Ovary (tissue), 10 donors: Measurements from ENCODE around the gene TESPA1. TPM values are rescaled to one million over a fixed set of nuclear protein-coding genes. Genes with fewer than 3 reads are reported as not detected.

Experiments
- DNase-seq, 5 donors: peaks; one replicate each; pipeline ENCODE4 v3.0.0-alpha.2; 2019 to 2020
- H3K27ac ChIP-seq, 2 donors: fragments of 200-600 bp; one replicate each; pipeline versions ENCODE4 v1.5.1 to v1.8.0; 2019 to 2022
- H3K27me3 ChIP-seq: fragments of 200-600 bp; one replicate; pipeline ENCODE4 v1.8.0; 2022
- H3K36me3 ChIP-seq: fragments of 200-600 bp; sonication (generic); one replicate; pipeline ENCODE4 v1.5.1; 2019
- H3K4me1 ChIP-seq: one replicate; pipeline ENCODE4 v1.8.1; 2013; ENCODE audit warnings: mild to moderate bottlenecking, moderate library complexity; ENCODE audit not compliant: insufficient read depth
- H3K4me3 ChIP-seq: fragments of 200-600 bp; sonication (generic); one replicate; pipeline ENCODE4 v1.5.1; 2017
- H3K9me3 ChIP-seq, 2 donors: fragments of 200-600 bp in 1 of 2; sonication (generic) in 1 of 2; one replicate each; pipeline versions ENCODE4 v1.5.1 to v1.8.1; 2013 to 2019; ENCODE audit warnings: mild to moderate bottlenecking in 1 of 2, moderate library complexity in 1 of 2
- EP300 ChIP-seq: sonication (generic); formaldehyde crosslinking; IDR thresholded peaks from one replicate; pipeline ENCODE4 v1.6.1; 2017; ENCODE audit warnings: antibody characterized with exemption
- POLR2A ChIP-seq: fragments of 450-650 bp; IDR thresholded peaks from one replicate; pipeline ENCODE4 v1.6.1; 2017; ENCODE audit warnings: antibody characterized with exemption, mild to moderate bottlenecking, moderate library complexity
- WGBS, 3 donors: extraction: QIAGEN DNeasy Blood & Tissue Kit in 1 of 3; methylation state at CpG; one replicate each; pipeline versions ENCODE4 v1.1.5 to v1.1.7; 2013 to 2017; 5-methylcytosine and 5-hydroxymethylcytosine counted together
- intact Hi-C, 4 donors: fragments of 100-400 bp; cut with DNase I; formaldehyde crosslinking; loops; one replicate each; pipeline versions ENCODE4 v1.11.0 to v1.15.1; 2022 to 2023
- long read RNA-seq, 3 donors: library from polyadenylated mRNA in 2 of 3; unstranded in 2 of 3; transcript quantifications; one replicate each; pipeline ENCODE4 v2.0.0 and lab custom pipeline, GENCODE V29; 2021 to 2026
- polyA plus RNA-seq, 2 donors: library from polyadenylated mRNA; stranded (reverse); fragments of 200-250 nt in 1 of 2; fragments of 350-450 nt in 1 of 2; fragmentation: Illumina TruSeq in 1 of 2; extraction: RNeasy Lipid Tissue Mini Kit (QIAGEN cat#74804) in 1 of 2; gene quantifications; one replicate each; pipeline ENCODE4 v1.2.3, GENCODE V29; 2013 to 2014
- total RNA-seq, 7 donors: library from RNA; depleted of rRNA in 2 of 7; stranded (reverse); fragments of >200 nt in 2 of 7; fragmentation: NEBNext Ultra II Directional in 3 of 7; extraction: Animal tissue kit (Norgen Biotek cat#: 25700) in 3 of 7; gene quantifications; one replicate each; pipeline versions ENCODE4 v1.1.0 to v1.2.4, GENCODE V29; 2016 to 2023
- TF ChIP-seq, protein P1 (sequence below), 3 donors: fragments of 450-650 bp in 2 of 3; fragments of 200-600 bp in 1 of 3; IDR thresholded peaks; one replicate each; pipeline versions ENCODE4 v1.5.1 to v1.8.0; 2016 to 2022; ENCODE audit warnings: antibody characterized with exemption in 3 of 3, mild to moderate bottlenecking in 1 of 3
- donor health status: DM: no; HTN: no; CAD: no; lungs with moderate emphysema.
- donor health status: DM: no; HTN: no; CAD: no.
- donor health status: Bipolar disorder and iron deficiency.
- donor health status: DM: yes; HTN: yes; CAD: no.
- donor health status: DM: no; HTN: no; CAD: no.
- donor health status: DM: yes; HTN: yes; CAD: no.

Gene TESPA1, protein sequence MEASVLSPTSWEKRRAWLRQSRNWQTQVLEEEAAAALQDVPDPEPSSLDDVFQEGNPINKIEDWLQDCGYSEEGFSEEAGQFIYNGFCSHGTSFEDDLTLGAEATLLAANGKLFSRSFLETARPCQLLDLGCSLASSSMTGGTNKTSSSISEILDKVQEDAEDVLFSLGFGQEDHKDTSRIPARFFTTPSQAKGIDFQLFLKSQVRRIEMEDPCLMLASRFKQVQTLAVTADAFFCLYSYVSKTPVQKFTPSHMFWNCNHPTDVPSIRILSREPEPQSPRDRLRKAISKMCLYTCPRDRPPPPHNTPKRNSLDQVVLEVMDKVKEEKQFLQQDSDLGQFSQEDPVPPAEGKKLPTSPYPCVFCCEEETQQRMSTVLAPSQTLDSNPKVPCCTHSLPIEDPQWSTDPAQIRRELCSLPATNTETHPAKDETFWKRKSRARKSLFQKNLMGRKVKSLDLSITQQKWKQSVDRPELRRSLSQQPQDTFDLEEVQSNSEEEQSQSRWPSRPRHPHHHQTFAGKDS
- total RNA-seq (1 to 10 TPM; 1.3 to 3.5 (median 3.1) TPM), polyA plus RNA-seq (1 to 10 TPM; 3.4 to 5.9 TPM)
- long read RNA-seq, donor 1, partial matches to known transcripts: 3 of 7 reads
- long read RNA-seq, donor 1, other reads (novel, unspliced or antisense): 3 of 7 reads
- long read RNA-seq, donor 2: 0 reads
- long read RNA-seq, donor 3, partial matches to known transcripts: 1 of 1 reads
- long read RNA-seq, donor 3, other reads (novel, unspliced or antisense): 0 of 1 reads

DNA sequence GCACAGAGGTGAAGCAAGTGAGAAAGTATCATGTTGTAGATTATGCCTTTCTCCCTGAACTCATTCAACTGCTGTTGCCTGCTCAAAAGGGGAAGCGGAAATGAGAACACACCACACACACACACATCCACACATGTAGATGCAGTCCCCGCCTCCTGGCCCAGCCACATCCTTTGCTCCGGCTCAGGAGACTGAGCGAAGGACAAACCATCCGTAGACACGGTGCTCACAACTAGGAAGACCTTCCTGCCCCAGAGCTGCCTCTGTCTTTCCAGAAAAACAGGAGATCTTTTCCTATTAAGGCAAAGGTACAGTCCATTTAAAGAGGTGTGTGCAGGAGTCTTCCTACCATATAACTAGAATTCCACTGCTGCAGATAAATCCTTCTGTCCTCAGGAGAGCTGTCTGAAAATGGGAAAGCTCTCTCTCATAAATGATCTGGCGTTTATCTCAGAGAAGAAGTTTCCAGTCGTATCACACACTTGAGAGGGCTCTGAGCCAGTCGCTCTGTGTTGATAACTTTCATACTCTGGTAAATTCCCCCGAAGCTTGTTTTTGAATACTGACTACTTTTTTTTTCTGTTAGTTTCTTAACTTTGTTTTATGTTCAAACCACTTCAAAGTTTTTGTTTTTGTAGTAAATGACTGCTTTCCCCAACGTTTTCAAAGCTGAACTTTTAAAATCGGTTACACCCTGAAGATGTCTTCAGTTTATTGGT lies at the start of gene TESPA1:
Gene TESPA1, minus strand, starts transcription at position 105 of the 719 bp plus-strand sequence. CDS start 10,200 bp downstream, outside the sequence.
- WGBS, 3 donors: 12 to 16% (median 13%) methylated on average over 12 of the region's 12 CpGs
- Histone ChIP-seq H3K9me3 (no peaks in the 10 kb centered on the region), H3K4me3 (no peak within 1 kb of the TSS), H3K36me3 (no peaks in the 10 kb centered on the region), H3K27me3 (no peaks in the 10 kb centered on the region), H3K4me1 (peaks cover 4% of the 10 kb centered on the region), H3K27ac (peak within 1 kb of the TSS in 1 of 2 donors; percentile 74)
- intact Hi-C loops: no loop called here
- TF ChIP-seq POLR2A (no peak), EP300 (no peak)
- TF ChIP-seq, protein P1, sequence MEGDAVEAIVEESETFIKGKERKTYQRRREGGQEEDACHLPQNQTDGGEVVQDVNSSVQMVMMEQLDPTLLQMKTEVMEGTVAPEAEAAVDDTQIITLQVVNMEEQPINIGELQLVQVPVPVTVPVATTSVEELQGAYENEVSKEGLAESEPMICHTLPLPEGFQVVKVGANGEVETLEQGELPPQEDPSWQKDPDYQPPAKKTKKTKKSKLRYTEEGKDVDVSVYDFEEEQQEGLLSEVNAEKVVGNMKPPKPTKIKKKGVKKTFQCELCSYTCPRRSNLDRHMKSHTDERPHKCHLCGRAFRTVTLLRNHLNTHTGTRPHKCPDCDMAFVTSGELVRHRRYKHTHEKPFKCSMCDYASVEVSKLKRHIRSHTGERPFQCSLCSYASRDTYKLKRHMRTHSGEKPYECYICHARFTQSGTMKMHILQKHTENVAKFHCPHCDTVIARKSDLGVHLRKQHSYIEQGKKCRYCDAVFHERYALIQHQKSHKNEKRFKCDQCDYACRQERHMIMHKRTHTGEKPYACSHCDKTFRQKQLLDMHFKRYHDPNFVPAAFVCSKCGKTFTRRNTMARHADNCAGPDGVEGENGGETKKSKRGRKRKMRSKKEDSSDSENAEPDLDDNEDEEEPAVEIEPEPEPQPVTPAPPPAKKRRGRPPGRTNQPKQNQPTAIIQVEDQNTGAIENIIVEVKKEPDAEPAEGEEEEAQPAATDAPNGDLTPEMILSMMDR (IDR thresholded peaks at IDR 0.05): no peak
- DNase-seq: peak; percentile 46 to 68 (median 55)

DNA sequence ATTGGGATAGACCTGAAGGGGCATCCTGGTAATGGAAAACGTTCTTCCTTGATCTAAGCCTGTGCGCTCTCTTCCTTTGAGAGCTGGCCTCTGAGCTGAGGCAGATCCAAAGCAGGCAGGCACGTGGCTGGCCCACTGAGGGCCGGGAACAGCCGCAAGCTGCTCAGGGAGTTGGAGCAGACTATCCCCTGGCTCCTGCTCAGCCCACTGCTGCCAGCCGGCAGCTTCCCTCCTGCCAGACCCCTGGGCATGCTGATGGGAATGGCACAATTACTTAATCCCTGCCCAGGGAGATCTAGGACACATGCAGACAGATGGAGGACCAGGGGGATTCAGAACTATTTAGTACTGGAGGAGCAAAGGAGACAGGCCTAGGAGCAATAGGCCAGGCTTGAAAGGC lies 49.7 kb upstream of the TESPA1 start:
- DNase-seq: no peak
- Histone ChIP-seq H3K4me1 (no peaks in the 10 kb centered on the region), H3K27me3 (no peaks in the 10 kb centered on the region), H3K27ac (no peak overlapping the region), H3K9me3 (no peaks in the 10 kb centered on the region), H3K4me3 (no peak overlapping the region), H3K36me3 (no peaks in the 10 kb centered on the region)
- TF ChIP-seq EP300 (no peak), POLR2A (no peak)
- TF ChIP-seq, protein P1 (IDR thresholded peaks at IDR 0.05): no peak
- 40 to 47% (median 42%) methylated on average over 6 of the region's 6 CpGs for WGBS, 3 donors
- intact Hi-C loops: no loop called here

DNA sequence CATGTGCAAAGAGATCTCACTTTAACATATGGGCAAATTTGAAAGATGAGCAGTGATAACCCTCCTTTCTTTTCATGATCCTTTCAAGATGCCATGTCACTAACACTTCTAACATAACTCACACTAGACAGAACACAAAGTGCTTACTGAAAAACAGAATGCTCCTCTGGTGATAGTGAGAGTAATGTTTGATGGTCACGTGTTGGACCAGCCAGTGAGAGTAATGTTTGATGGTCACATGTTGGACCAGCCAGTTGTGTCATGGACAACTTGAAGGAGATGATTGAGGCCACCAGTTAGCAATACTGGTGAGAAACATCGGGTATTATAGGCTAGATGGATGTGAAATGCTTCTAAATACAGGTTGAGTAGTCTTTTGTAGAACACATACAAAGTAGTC lies 40.9 kb upstream of the TESPA1 start:
- no peak for DNase-seq
- no peaks in the 10 kb centered on the region for H3K36me3 ChIP-seq
- no peaks in the 10 kb centered on the region for H3K4me1 ChIP-seq
- no peak overlapping the region for H3K4me3 ChIP-seq
- no peak overlapping the region for H3K27ac ChIP-seq
- WGBS, 3 donors: 57 to 63% (median 62%) methylated on average over 2 of the region's 2 CpGs
- no peaks in the 10 kb centered on the region for H3K9me3 ChIP-seq
- no peaks in the 10 kb centered on the region for H3K27me3 ChIP-seq
- intact Hi-C loops: no loop called here
- TF ChIP-seq EP300 (no peak), POLR2A (no peak)
- TF ChIP-seq, protein P1 (IDR thresholded peaks at IDR 0.05): no peak

DNA sequence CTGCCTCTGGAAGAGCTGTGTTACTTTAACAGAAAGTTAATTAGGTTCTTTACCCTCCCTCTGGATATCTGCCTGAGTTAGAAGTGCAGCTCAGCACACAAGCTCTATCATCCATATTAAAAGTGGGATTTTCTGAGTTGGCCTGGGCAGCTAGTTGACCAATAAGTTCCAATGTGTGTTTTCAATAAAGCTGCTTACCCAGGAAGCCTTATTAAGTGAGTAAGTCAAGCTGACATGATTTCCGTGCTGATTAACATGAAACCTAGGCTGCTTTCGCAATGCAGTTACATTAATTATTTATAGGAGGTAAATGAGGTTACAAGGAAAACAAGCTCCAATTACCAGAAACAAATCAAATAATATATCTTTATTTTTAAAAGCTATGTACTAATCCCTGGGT lies 40.0 kb upstream of the TESPA1 start:
- intact Hi-C loops: no loop called here
- no peaks in the 10 kb centered on the region for H3K27me3 ChIP-seq
- H3K4me1 ChIP-seq: no peaks in the 10 kb centered on the region
- WGBS, 3 donors: 70 to 76% (median 71%) methylated on average over 2 of the region's 2 CpGs
- H3K4me3 ChIP-seq: no peak overlapping the region
- no peaks in the 10 kb centered on the region for H3K9me3 ChIP-seq
- no peaks in the 10 kb centered on the region for H3K36me3 ChIP-seq
- TF ChIP-seq POLR2A (no peak), EP300 (no peak)
- TF ChIP-seq, protein P1 (IDR thresholded peaks at IDR 0.05): no peak
- no peak overlapping the region for H3K27ac ChIP-seq
- no peak for DNase-seq
